GM21723 (cell line): ENCODE measurements around the gene LRRC4C.
A peak's percentile ranks its signal among the peaks of the same experiment; 100 is the strongest.

ENCODE experiments used
- ATAC-seq: cut with Tn5 transposase; IDR thresholded peaks from one replicate; pipeline ENCODE4 v1.9.1; 2021; ENCODE audit warnings: mild to moderate bottlenecking, moderate library complexity; ENCODE audit not compliant: unreplicated experiment

The LRRC4C gene

GRCh38 chr11:41333357-41333756, 126.1 kb downstream of the LRRC4C start:
- ATAC-seq = no peak

- ATAC-seq = no peak
These were observed 131.1 kb downstream of the LRRC4C start for GRCh38 chr11:41328324-41328723.

- ATAC-seq = no peak
These were observed 136.0 kb downstream of the LRRC4C start for GRCh38 chr11:41323446-41323845.

- no peak for ATAC-seq
These were observed 138.8 kb downstream of the LRRC4C start for GRCh38 chr11:41320653-41321052.

- no peak for ATAC-seq
These were observed 139.2 kb downstream of the LRRC4C start for GRCh38 chr11:41320238-41320637.

- ATAC-seq = no peak
These were observed 140.0 kb downstream of the LRRC4C start for GRCh38 chr11:41319434-41319833.

- ATAC-seq = no peak
These were observed 142.7 kb downstream of the LRRC4C start for GRCh38 chr11:41316751-41317150.

- ATAC-seq = no peak
These were observed 146.2 kb downstream of the LRRC4C start for GRCh38 chr11:41313226-41313625.

- ATAC-seq = peak; percentile 20
These were observed 149.7 kb downstream of the LRRC4C start for GRCh38 chr11:41309716-41310115.

- ATAC-seq = peak; percentile 91
These were observed 150.3 kb downstream of the LRRC4C start for GRCh38 chr11:41309111-41309522.

- no peak for ATAC-seq
These were observed 151.2 kb downstream of the LRRC4C start for GRCh38 chr11:41308286-41308685.

GRCh38 chr11:41307296-41308080, 152.0 kb downstream of the LRRC4C start:
- no peak for ATAC-seq

GRCh38 chr11:41306431-41306830, 153.0 kb downstream of the LRRC4C start:
- ATAC-seq = no peak

- ATAC-seq = no peak
These were observed 158.4 kb downstream of the LRRC4C start for GRCh38 chr11:41301023-41301422.

GRCh38 chr11:41289408-41289807, 170.0 kb downstream of the LRRC4C start:
- no peak for ATAC-seq

- no peak for ATAC-seq
These were observed 172.7 kb downstream of the LRRC4C start for GRCh38 chr11:41286751-41287150.

- no peak for ATAC-seq
These were observed 175.1 kb downstream of the LRRC4C start for GRCh38 chr11:41284354-41284753.

- no peak for ATAC-seq
These were observed 176.1 kb downstream of the LRRC4C start for GRCh38 chr11:41283191-41283930.

- no peak for ATAC-seq
These were observed 177.1 kb downstream of the LRRC4C start for GRCh38 chr11:41282395-41282794.

- no peak for ATAC-seq
These were observed 178.2 kb downstream of the LRRC4C start for GRCh38 chr11:41281131-41281742.

- no peak for ATAC-seq
These were observed 184.6 kb downstream of the LRRC4C start for GRCh38 chr11:41274831-41275230.

- ATAC-seq = no peak
These were observed 185.5 kb downstream of the LRRC4C start for GRCh38 chr11:41273908-41274307.
